Peyer's patch (tissue), 4 donors: ENCODE measurements around the gene UBR3. TPM values are rescaled to one million over a fixed set of nuclear protein-coding genes. Genes with fewer than 3 reads are reported as not detected.

Experiments
- DNase-seq, 3 donors: peaks; one replicate each; pipeline ENCODE4 v3.0.0-alpha.2; 2017 to 2019
- H3K27ac ChIP-seq, 4 donors: fragments of 200-600 bp; sonication (generic); one replicate each; pipeline ENCODE4 v1.5.1; 2016 to 2019
- H3K27me3 ChIP-seq, 2 donors: fragments of 200-600 bp; sonication (generic); one replicate each; pipeline ENCODE4 v1.5.1; 2019
- H3K36me3 ChIP-seq, 3 donors: fragments of 200-600 bp; sonication (generic); one replicate each; pipeline ENCODE4 v1.5.1; 2016 to 2019
- H3K4me1 ChIP-seq, 4 donors: fragments of 200-600 bp; sonication (generic); one replicate each; pipeline ENCODE4 v1.5.1; 2016 to 2019
- H3K4me3 ChIP-seq, 4 donors: fragments of 200-600 bp; sonication (generic); 1 replicate in 3 of 4; 2 replicates in 1 of 4; pipeline ENCODE4 v1.5.1; 2016 to 2019; ENCODE audit warnings: mild to moderate bottlenecking in 1 of 4
- H3K9me3 ChIP-seq, 4 donors: fragments of 200-600 bp; sonication (generic); one replicate each; pipeline ENCODE4 v1.5.1; 2016 to 2019; ENCODE audit warnings: mild to moderate bottlenecking in 1 of 4
- CTCF ChIP-seq, 6 experiments: fragments of 450-650 bp in 4 of 6; fragments of 200-600 bp in 2 of 6; sonication (generic) in 1 of 6; IDR thresholded peaks; one replicate each; pipeline ENCODE4 v1.5.1; 2017 to 2019; ENCODE audit warnings: antibody characterized with exemption in 6 of 6, mild to moderate bottlenecking in 3 of 6, moderate library complexity in 1 of 6
- POLR2A ChIP-seq, 2 donors: fragments of 450-650 bp; IDR thresholded peaks; one replicate each; pipeline ENCODE4 v1.5.1; 2017; ENCODE audit warnings: antibody characterized with exemption in 2 of 2, mild to moderate bottlenecking in 2 of 2, moderate library complexity in 2 of 2
- total RNA-seq, 4 donors: library from RNA; depleted of rRNA; stranded (reverse); fragments of >200 nt; gene quantifications; one replicate each; pipeline ENCODE4 v1.1.0, GENCODE V29; 2016

The UBR3 gene
- total RNA-seq, 4 donors from 2014 or later, result 45.4 to 90.0 (median 72.4) TPM

- Histone ChIP-seq H3K4me3 (no peak overlapping the region), H3K36me3 (peaks cover 0 to 7% (median 0%) of the 10 kb centered on the region in 3 donors)
Measured at GRCh38 chr2:169871994-169872393, 44.7 kb downstream of the UBR3 start.

GRCh38 chr2:169877398-169877797, 50.1 kb downstream of the UBR3 start:
- no peak for DNase-seq

More at GRCh38 chr2:169871994-169872393, 44.7 kb downstream of the UBR3 start:
- H3K4me1 ChIP-seq, result no peaks in the 10 kb centered on the region
- H3K9me3 ChIP-seq, result no peaks in the 10 kb centered on the region
- DNase-seq, result no peak
- no peak for TF ChIP-seq POLR2A (IDR thresholded peaks at IDR 0.05)
- no peak for TF ChIP-seq CTCF (IDR thresholded peaks at IDR 0.05)
- no peaks in the 10 kb centered on the region for H3K27me3 ChIP-seq
- no peak overlapping the region for H3K27ac ChIP-seq

GRCh38 chr2:169887120-169887519, 59.9 kb downstream of the UBR3 start:
- H3K36me3 ChIP-seq, result no peaks in the 10 kb centered on the region
- no peak for DNase-seq
- H3K27ac ChIP-seq, result no peak overlapping the region
- no peaks in the 10 kb centered on the region for H3K4me1 ChIP-seq
- no peaks in the 10 kb centered on the region for H3K27me3 ChIP-seq
- no peak overlapping the region for H3K4me3 ChIP-seq
- H3K9me3 ChIP-seq, result no peaks in the 10 kb centered on the region
- TF ChIP-seq POLR2A (IDR thresholded peaks at IDR 0.05) (no peak), CTCF (IDR thresholded peaks at IDR 0.05) (no peak)

More at GRCh38 chr2:169877398-169877797, 50.1 kb downstream of the UBR3 start:
- H3K27me3 ChIP-seq, result no peaks in the 10 kb centered on the region
- TF ChIP-seq POLR2A (IDR thresholded peaks at IDR 0.05), result no peak
- TF ChIP-seq CTCF (IDR thresholded peaks at IDR 0.05), result peak in 3 of 6 experiments; percentile 35 to 46 (median 43)
- H3K27ac ChIP-seq, result no peak overlapping the region
- H3K4me1 ChIP-seq, result no peaks in the 10 kb centered on the region
- H3K9me3 ChIP-seq, result no peaks in the 10 kb centered on the region
- no peak overlapping the region for H3K4me3 ChIP-seq
- peaks cover 0 to 7% (median 0%) of the 10 kb centered on the region in 3 donors for H3K36me3 ChIP-seq

GRCh38 chr2:169891593-169892298, 64.5 kb downstream of the UBR3 start:
- H3K4me3 ChIP-seq, result no peak overlapping the region
- no peak for DNase-seq
- TF ChIP-seq CTCF (IDR thresholded peaks at IDR 0.05), result no peak
- TF ChIP-seq POLR2A (IDR thresholded peaks at IDR 0.05), result no peak
- no peaks in the 10 kb centered on the region for H3K4me1 ChIP-seq
- H3K36me3 ChIP-seq, result peaks cover 0 to 17% (median 0%) of the 10 kb centered on the region in 3 donors
- no peaks in the 10 kb centered on the region for H3K9me3 ChIP-seq
- no peaks in the 10 kb centered on the region for H3K27me3 ChIP-seq
- H3K27ac ChIP-seq, result no peak overlapping the region

- TF ChIP-seq POLR2A (IDR thresholded peaks at IDR 0.05), result no peak
- no peak for TF ChIP-seq CTCF (IDR thresholded peaks at IDR 0.05)
Measured at GRCh38 chr2:169892951-169893350, 65.7 kb downstream of the UBR3 start.

More at GRCh38 chr2:169892951-169893350, 65.7 kb downstream of the UBR3 start:
- Histone ChIP-seq H3K9me3 (no peaks in the 10 kb centered on the region), H3K27ac (no peak overlapping the region), H3K27me3 (no peaks in the 10 kb centered on the region), H3K4me1 (no peaks in the 10 kb centered on the region), H3K4me3 (no peak overlapping the region), H3K36me3 (peaks cover 0 to 17% (median 0%) of the 10 kb centered on the region in 3 donors)
- DNase-seq, result no peak
